GM12873 (cell line): ENCODE measurements around the gene DENND1C.

ENCODE experiments used
- CTCF ChIP-seq: IDR thresholded peaks from 2 replicates; pipeline ENCODE4 v1.5.1; 2012; ENCODE audit warnings: low read depth, mild to moderate bottlenecking, moderate library complexity, low read length, control low read depth; ENCODE audit not compliant: insufficient read depth; ENCODE audit errors: missing control alignments

The DENND1C gene

GRCh38 chr19:6443986-6444385 lies 37.6 kb downstream of the DENND1C start:
- no peak for TF ChIP-seq CTCF

GRCh38 chr19:6442087-6442688 lies 39.4 kb downstream of the DENND1C start:
- TF ChIP-seq CTCF: no peak

GRCh38 chr19:6440905-6441304 lies 40.7 kb downstream of the DENND1C start:
- no peak for TF ChIP-seq CTCF

- TF ChIP-seq CTCF: no peak
Observed at GRCh38 chr19:6439743-6440142, 41.8 kb downstream of the DENND1C start.

GRCh38 chr19:6433663-6434062 lies 47.9 kb downstream of the DENND1C start, which contains the start of gene SLC25A41:
Gene SLC25A41, minus strand, starts transcription at chr19:6433763. Its CDS starts 70 bp downstream, at chr19:6433693.
- no peak for TF ChIP-seq CTCF

- TF ChIP-seq CTCF: no peak
Observed at GRCh38 chr19:6433165-6433564, 48.4 kb downstream of the DENND1C start.

- no peak for TF ChIP-seq CTCF
Observed at GRCh38 chr19:6431891-6432290, 49.7 kb downstream of the DENND1C start.
